Measurements from ENCODE around the gene KCP.

GRCh38 chr7:128839751-128840177 lies 70.7 kb downstream of the KCP start:
- TF ChIP-seq POLR2A (IDR thresholded peaks at IDR 0.05) (no peak), EP300 (IDR thresholded peaks at IDR 0.05) (no peak)

Data from stomach (tissue), 4 donors.